B cell (primary cell): ENCODE results near the gene DYRK1A. TPM values are rescaled to one million over a fixed set of nuclear protein-coding genes. Genes with fewer than 3 reads are reported as not detected.

Experiments used
- ATAC-seq: fragments of 200-7000 bp; cut with Tn5 transposase; one replicate; pipeline ENCODE4 v1.10.0; 2021; ENCODE audit warnings: low read depth, mild to moderate bottlenecking, moderate number of reproducible peaks, moderate library complexity
- CTCF ChIA-PET: fragments of 350-600 bp; sonication (Branson Sonifier 250); formaldehyde crosslinking; loops from one replicate; lab custom pipeline; 2021; ENCODE audit warnings: antibody characterized with exemption, inconsistent platforms; lab: Charles Lee
- POLR2A ChIA-PET: fragments of 350-600 bp; sonication (Branson Sonifier 250); formaldehyde crosslinking; loops from one replicate; lab custom pipeline; 2021; ENCODE audit warnings: antibody characterized with exemption; lab: Charles Lee
- DNase-seq: peaks from one replicate; pipeline ENCODE4 v3.0.0; 2013
- H2AFZ ChIP-seq: 2 replicates; pipeline ENCODE4 v1.6.1; 2012; ENCODE audit warnings: mild to moderate bottlenecking, low read depth, low read length; ENCODE audit not compliant: insufficient read depth, poor library complexity, severe bottlenecking
- H3K27ac ChIP-seq, 2 donors: 1 replicate in 1 of 2; 2 replicates in 1 of 2; pipeline ENCODE4 v1.5.1; 2012 to 2013; ENCODE audit warnings: low read length in 2 of 2, mild to moderate bottlenecking in 2 of 2, moderate library complexity in 1 of 2
- H3K27me3 ChIP-seq, 4 experiments: fragments of 200-600 bp in 1 of 4; sonication (generic) in 1 of 4; replicated peaks in 1 of 4; 1 replicate in 2 of 4; 2 replicates in 2 of 4; pipeline versions ENCODE4 v1.6.1 to v1.7.0; 2013 to 2016; ENCODE audit warnings: low read length in 3 of 4, mild to moderate bottlenecking in 2 of 4, mixed read lengths in 1 of 4, moderate library complexity in 1 of 4; ENCODE audit not compliant: insufficient read depth in 4 of 4, control insufficient read depth in 3 of 4; ENCODE audit errors: control extremely low read depth in 1 of 4
- H3K36me3 ChIP-seq, 2 experiments: replicated peaks in 1 of 2; 1 replicate in 1 of 2; 2 replicates in 1 of 2; pipeline versions ENCODE4 v1.6.1 to v1.7.1; 2013; ENCODE audit warnings: low read length in 1 of 2; ENCODE audit not compliant: insufficient read depth in 2 of 2, control insufficient read depth in 1 of 2; ENCODE audit errors: control extremely low read depth in 1 of 2, extremely low read depth in 1 of 2
- H3K4me1 ChIP-seq, 2 donors: fragments of 200-600 bp in 1 of 2; sonication (generic) in 1 of 2; 1 replicate in 1 of 2; 2 replicates in 1 of 2; pipeline versions ENCODE4 v1.5.1 to v1.6.1; 2013 to 2017; ENCODE audit warnings: low read length in 2 of 2; ENCODE audit not compliant: control insufficient read depth in 2 of 2, insufficient read depth in 2 of 2
- H3K4me2 ChIP-seq: replicated peaks from 2 replicates; pipeline ENCODE3; 2012; ENCODE audit warnings: mild to moderate bottlenecking, low read depth, low read length; ENCODE audit not compliant: poor library complexity, severe bottlenecking
- H3K4me3 ChIP-seq, 5 experiments: fragments of 200-600 bp in 1 of 5; sonication (generic) in 1 of 5; 1 replicate in 3 of 5; 2 replicates in 2 of 5; pipeline versions ENCODE4 v1.5.1 to v1.7.0; 2011 to 2016; ENCODE audit warnings: low read length in 4 of 5, mild to moderate bottlenecking in 4 of 5, low read depth in 2 of 5, control low read depth in 1 of 5, moderate library complexity in 1 of 5; ENCODE audit not compliant: insufficient read depth in 1 of 5; ENCODE audit errors: control extremely low read depth in 1 of 5, extremely low read depth in 1 of 5
- H3K79me2 ChIP-seq: fragments of 200-600 bp; sonication (generic); one replicate; pipeline ENCODE4 v1.6.0; 2016; ENCODE audit warnings: low read length; ENCODE audit not compliant: control insufficient read depth, insufficient read depth
- H3K9ac ChIP-seq: fragments of 200-600 bp; sonication (generic); 2 replicates; pipeline ENCODE4 v1.6.1; 2017; ENCODE audit warnings: mild to moderate bottlenecking, low read length, moderate library complexity
- H3K9me3 ChIP-seq, 3 donors: one replicate each; pipeline versions ENCODE4 v1.6.1 to v1.7.1; 2013; ENCODE audit warnings: low read length in 2 of 3; ENCODE audit not compliant: control insufficient read depth in 2 of 3, insufficient read depth in 1 of 3; ENCODE audit errors: control extremely low read depth in 1 of 3
- H4K20me1 ChIP-seq: 2 replicates; pipeline ENCODE4 v1.6.0; 2012; ENCODE audit warnings: mild to moderate bottlenecking, low read length; ENCODE audit not compliant: insufficient read depth, control insufficient read depth, poor library complexity, severe bottlenecking
- H3K27ac Mint-ChIP-seq: one replicate; pipeline ENCODE4 v1.8.0; 2021; ENCODE audit warnings: mixed read lengths
- H3K27me3 Mint-ChIP-seq: one replicate; pipeline ENCODE4 v1.8.0; 2021; ENCODE audit warnings: mixed read lengths
- H3K4me1 Mint-ChIP-seq: one replicate; pipeline ENCODE4 v1.8.0; 2021; ENCODE audit warnings: mixed read lengths
- H3K4me3 Mint-ChIP-seq: one replicate; pipeline ENCODE4 v1.8.0; 2021; ENCODE audit warnings: mixed read lengths
- H3K9me3 Mint-ChIP-seq: one replicate; pipeline ENCODE4 v1.8.0; 2022; ENCODE audit warnings: mixed read lengths; ENCODE audit not compliant: insufficient read depth
- CTCF ChIP-seq: fragments of 200-600 bp; IDR thresholded peaks from one replicate; pipeline ENCODE4 v1.8.0; 2022; ENCODE audit warnings: antibody characterized with exemption, mild to moderate bottlenecking
- EZH2 ChIP-seq: IDR thresholded peaks from 2 replicates; pipeline ENCODE4 v1.6.1; 2012; ENCODE audit warnings: borderline replicate concordance, low read depth, mild to moderate bottlenecking, moderate library complexity, low read length; ENCODE audit not compliant: insufficient read depth, poor library complexity, severe bottlenecking
- WGBS: methylation state at CpG from one replicate; pipeline ENCODE4 v1.1.5; 2013; ENCODE audit warnings: missing lambda C conversion rate; ENCODE audit not compliant: insufficient coverage; 5-methylcytosine and 5-hydroxymethylcytosine counted together
- intact Hi-C: fragments of 100-400 bp; cut with micrococcal nuclease; formaldehyde crosslinking; loops from one replicate; pipeline ENCODE4 v1.10.0; 2022
- polyA plus RNA-seq: library from polyadenylated mRNA; depleted of rRNA; stranded (reverse); fragments of >200 nt; gene quantifications from 2 replicates; pipeline ENCODE4 v1.2.3, GENCODE V29; 2012
- total RNA-seq, 2 donors: library from RNA; stranded (reverse); fragments of 120-200 nt in 1 of 2; gene quantifications; 1 replicate in 1 of 2; 2 replicates in 1 of 2; pipeline versions ENCODE4 v1.2.3 to v1.2.4, GENCODE V29; 2013 to 2022

DYRK1A gene
- total and polyA plus RNA-seq, 2 donors (not counting 1 experiment from before 2014, with no cell fraction given) = 46.6 to 147 TPM

- no peak overlapping the region for H3K9ac ChIP-seq
- H3K4me2 ChIP-seq = no peak overlapping the region
- ChIA-PET POLR2A (no interaction called here), CTCF (no interaction called here)
- H4K20me1 ChIP-seq = no peaks in the 10 kb centered on the region
- no peak overlapping the region for H3K4me3 ChIP-seq
- WGBS = no CpG with 5 or more reads among the region's 1 CpG
- no peak overlapping the region for H2AFZ ChIP-seq
- no peaks in the 10 kb centered on the region for H3K79me2 ChIP-seq
- H3K9me3 Mint-ChIP-seq = peaks cover 15% of the 10 kb centered on the region
- no peak overlapping the region for H3K27ac ChIP-seq
- ATAC-seq = no peak
- H3K9me3 ChIP-seq = peaks cover 2 to 10% (median 7%) of the 10 kb centered on the region in 3 donors
- H3K27ac Mint-ChIP-seq = no peak overlapping the region
- H3K4me3 Mint-ChIP-seq = no peak overlapping the region
- no peak for DNase-seq
- peaks cover 41% of the 10 kb centered on the region for H3K27me3 Mint-ChIP-seq
- H3K4me1 Mint-ChIP-seq = peaks cover 11% of the 10 kb centered on the region
- H3K36me3 ChIP-seq = no peaks in the 10 kb centered on the region
- peaks cover 0 to 20% (median 9%) of the 10 kb centered on the region in 4 experiments for H3K27me3 ChIP-seq
- H3K4me1 ChIP-seq = peaks cover 11 to 12% of the 10 kb centered on the region in 2 donors
- intact Hi-C loops = no loop called here
- no peak for TF ChIP-seq CTCF
- TF ChIP-seq EZH2 = no peak
Measured at GRCh38 chr21:37542512-37542911, 175.9 kb downstream of the DYRK1A start.

GRCh38 chr21:37546299-37546908 lies 179.8 kb downstream of the DYRK1A start:
- H3K27me3 ChIP-seq = peaks cover 0 to 20% (median 14%) of the 10 kb centered on the region in 4 experiments
- H3K27ac Mint-ChIP-seq = no peak overlapping the region
- no peak overlapping the region for H3K27ac ChIP-seq
- H3K4me1 Mint-ChIP-seq = peaks cover 11% of the 10 kb centered on the region
- TF ChIP-seq EZH2 = no peak
- no peak for TF ChIP-seq CTCF
- intact Hi-C loops = no loop called here
- ATAC-seq (no peak), DNase-seq (no peak)
- H3K4me2 ChIP-seq = peak overlapping the region; percentile 31
- H3K9me3 ChIP-seq = peaks cover 2 to 13% (median 7%) of the 10 kb centered on the region in 3 donors
- peaks cover 12% of the 10 kb centered on the region for H3K9me3 Mint-ChIP-seq
- H3K36me3 ChIP-seq = no peaks in the 10 kb centered on the region
- H3K9ac ChIP-seq = no peak overlapping the region
- H3K4me3 Mint-ChIP-seq = no peak overlapping the region
- peaks cover 48% of the 10 kb centered on the region for H3K27me3 Mint-ChIP-seq
- H3K79me2 ChIP-seq = no peaks in the 10 kb centered on the region
- H3K4me1 ChIP-seq = peaks cover 11 to 14% of the 10 kb centered on the region in 2 donors
- peak overlapping the region; percentile 47 for H2AFZ ChIP-seq
- no peak overlapping the region for H3K4me3 ChIP-seq
- ChIA-PET POLR2A (no interaction called here), CTCF (no interaction called here)
- WGBS = 57% methylated on average over 19 of the region's 22 CpGs
- no peaks in the 10 kb centered on the region for H4K20me1 ChIP-seq
